GM12878 (cell line): Measurements from ENCODE around the gene EPM2AIP1. TPM values are rescaled to one million over a fixed set of nuclear protein-coding genes. Genes with fewer than 3 reads are reported as not detected.

Source experiments
- BMI1 ChIP-seq: fragments of 450-650 bp; IDR thresholded peaks from 2 replicates; pipeline ENCODE4 v1.6.1; 2016; ENCODE audit warnings: mild to moderate bottlenecking, moderate library complexity, borderline replicate concordance
- CBFB ChIP-seq: IDR thresholded peaks from 2 replicates; pipeline ENCODE4 v1.6.1; 2016; ENCODE audit warnings: antibody characterized with exemption, low read depth
- CEBPB ChIP-seq, 2 experiments: fragments of 150-350 bp in 1 of 2; IDR thresholded peaks; 2 replicates each; pipeline ENCODE4 v1.6.1; 2012 to 2014; ENCODE audit warnings: low read depth in 2 of 2, low read length in 2 of 2, borderline replicate concordance in 1 of 2, inconsistent platforms in 1 of 2
- GABPA ChIP-seq: IDR thresholded peaks from 2 replicates; pipeline ENCODE4 v1.6.1; 2014; ENCODE audit warnings: antibody characterized with exemption, low read depth, mild to moderate bottlenecking, inconsistent platforms
- HDAC6 ChIP-seq: fragments of 200-600 bp; sonication (generic); IDR thresholded peaks from one replicate; pipeline ENCODE4 v1.8.0; 2017; ENCODE audit warnings: antibody characterized with exemption; ENCODE audit not compliant: unreplicated experiment
- MTA3 ChIP-seq: IDR thresholded peaks from 2 replicates; pipeline ENCODE4 v1.6.1; 2012; ENCODE audit warnings: low read length, inconsistent platforms, borderline replicate concordance
- MYB ChIP-seq: fragments of 150-350 bp; IDR thresholded peaks from 2 replicates; pipeline ENCODE4 v1.6.1; 2014; ENCODE audit warnings: mild to moderate bottlenecking, low read depth, low read length, borderline replicate concordance
- NR2C1 ChIP-seq: fragments of 450-650 bp; IDR thresholded peaks from 2 replicates; pipeline ENCODE4 v1.6.1; 2017; ENCODE audit warnings: antibody characterized with exemption, mild to moderate bottlenecking, moderate library complexity
- SIN3A ChIP-seq: IDR thresholded peaks from 2 replicates; pipeline ENCODE4 v1.6.1; 2012; ENCODE audit warnings: low read depth, low read length, improper control_type of control experiment
- SP1 ChIP-seq: IDR thresholded peaks from one replicate; pipeline ENCODE4 v1.6.1; 2011; ENCODE audit warnings: low read depth, low read length
- SRF ChIP-seq, 2 experiments: IDR thresholded peaks; 2 replicates each; pipeline ENCODE4 v1.6.1; 2011; ENCODE audit warnings: low read depth in 2 of 2, low read length in 2 of 2, mild to moderate bottlenecking in 1 of 2, moderate library complexity in 1 of 2
- STAT3 ChIP-seq: IDR thresholded peaks from 2 replicates; pipeline ENCODE4 v1.6.1; 2011; ENCODE audit warnings: low read depth, low read length, improper control_type of control experiment
- TAF1 ChIP-seq: IDR thresholded peaks from 2 replicates; pipeline ENCODE4 v1.6.1; 2011; ENCODE audit warnings: mild to moderate bottlenecking, low read depth, low read length, borderline replicate concordance
- ZNF274 ChIP-seq: IDR thresholded peaks from one replicate; pipeline ENCODE4 v1.8.0; 2011; ENCODE audit not compliant: insufficient read length, insufficient read depth
- polyA plus RNA-seq, 11 experiments: library from polyadenylated mRNA; depleted of rRNA in 4 of 11; unstranded in 6 of 11; stranded (reverse) in 5 of 11; fragments of >200 nt; fragmentation: Nextera tagmentation in 4 of 11; fragmentation: Illumina TruSeq in 1 of 11; extraction: Ambion mirVana in 4 of 11; extraction: Trizol in 1 of 11; gene quantifications; 1 replicate in 1 of 11; 2 replicates in 10 of 11; pipeline versions ENCODE4 v1.2.1 to v1.2.3, GENCODE V29; 2011 to 2016; ENCODE audit warnings: inconsistent platforms in 2 of 11, missing spikeins in 2 of 11, low read depth in 1 of 11
- total RNA-seq, 4 experiments: library from RNA; depleted of rRNA in 3 of 4; stranded (reverse); fragments of >200 nt in 3 of 4; fragmentation: Illumina TruSeq in 1 of 4; extraction: Trizol in 1 of 4; gene quantifications; 2 replicates each; pipeline versions ENCODE4 v1.2.1 to v1.2.3, GENCODE V29; 2013 to 2021
- TF ChIP-seq, protein P1 (sequence below): fragments of 450-650 bp; IDR thresholded peaks from 2 replicates; pipeline ENCODE4 v1.6.1; 2017; ENCODE audit warnings: mild to moderate bottlenecking, moderate library complexity
- TF ChIP-seq, protein P2 (sequence below): fragments of 450-650 bp; IDR thresholded peaks from 2 replicates; pipeline ENCODE4 v1.6.1; 2016; ENCODE audit warnings: mild to moderate bottlenecking
- TF ChIP-seq, protein P3 (sequence below): fragments of 450-650 bp; formaldehyde crosslinking; IDR thresholded peaks from 2 replicates; pipeline ENCODE4 v1.4.0; 2022; ENCODE audit warnings: mild to moderate bottlenecking, moderate library complexity
- TF ChIP-seq, protein P4 (sequence below): fragments of 450-650 bp; IDR thresholded peaks from 2 replicates; pipeline ENCODE4 v1.6.1; 2017; ENCODE audit warnings: borderline replicate concordance
- TF ChIP-seq, protein P5 (sequence below): fragments of 450-650 bp; IDR thresholded peaks from 2 replicates; pipeline ENCODE4 v1.6.1; 2017; ENCODE audit warnings: mild to moderate bottlenecking, low read depth, inconsistent platforms; ENCODE audit not compliant: poor library complexity, severe bottlenecking

EPM2AIP1 gene
- total and polyA plus RNA-seq, 10 of the 15 experiments (the other 5 are each of a cell fraction or from before 2014, with no cell fraction given): 5.5 to 31.9 (median 21.8) TPM

DNA sequence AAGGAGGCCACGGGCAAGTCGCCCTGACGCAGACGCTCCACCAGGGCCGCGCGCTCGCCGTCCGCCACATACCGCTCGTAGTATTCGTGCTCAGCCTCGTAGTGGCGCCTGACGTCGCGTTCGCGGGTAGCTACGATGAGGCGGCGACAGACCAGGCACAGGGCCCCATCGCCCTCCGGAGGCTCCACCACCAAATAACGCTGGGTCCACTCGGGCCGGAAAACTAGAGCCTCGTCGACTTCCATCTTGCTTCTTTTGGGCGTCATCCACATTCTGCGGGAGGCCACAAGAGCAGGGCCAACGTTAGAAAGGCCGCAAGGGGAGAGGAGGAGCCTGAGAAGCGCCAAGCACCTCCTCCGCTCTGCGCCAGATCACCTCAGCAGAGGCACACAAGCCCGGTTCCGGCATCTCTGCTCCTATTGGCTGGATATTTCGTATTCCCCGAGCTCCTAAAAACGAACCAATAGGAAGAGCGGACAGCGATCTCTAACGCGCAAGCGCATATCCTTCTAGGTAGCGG is at the start of gene EPM2AIP1 (continued):
- TF ChIP-seq, protein P1, sequence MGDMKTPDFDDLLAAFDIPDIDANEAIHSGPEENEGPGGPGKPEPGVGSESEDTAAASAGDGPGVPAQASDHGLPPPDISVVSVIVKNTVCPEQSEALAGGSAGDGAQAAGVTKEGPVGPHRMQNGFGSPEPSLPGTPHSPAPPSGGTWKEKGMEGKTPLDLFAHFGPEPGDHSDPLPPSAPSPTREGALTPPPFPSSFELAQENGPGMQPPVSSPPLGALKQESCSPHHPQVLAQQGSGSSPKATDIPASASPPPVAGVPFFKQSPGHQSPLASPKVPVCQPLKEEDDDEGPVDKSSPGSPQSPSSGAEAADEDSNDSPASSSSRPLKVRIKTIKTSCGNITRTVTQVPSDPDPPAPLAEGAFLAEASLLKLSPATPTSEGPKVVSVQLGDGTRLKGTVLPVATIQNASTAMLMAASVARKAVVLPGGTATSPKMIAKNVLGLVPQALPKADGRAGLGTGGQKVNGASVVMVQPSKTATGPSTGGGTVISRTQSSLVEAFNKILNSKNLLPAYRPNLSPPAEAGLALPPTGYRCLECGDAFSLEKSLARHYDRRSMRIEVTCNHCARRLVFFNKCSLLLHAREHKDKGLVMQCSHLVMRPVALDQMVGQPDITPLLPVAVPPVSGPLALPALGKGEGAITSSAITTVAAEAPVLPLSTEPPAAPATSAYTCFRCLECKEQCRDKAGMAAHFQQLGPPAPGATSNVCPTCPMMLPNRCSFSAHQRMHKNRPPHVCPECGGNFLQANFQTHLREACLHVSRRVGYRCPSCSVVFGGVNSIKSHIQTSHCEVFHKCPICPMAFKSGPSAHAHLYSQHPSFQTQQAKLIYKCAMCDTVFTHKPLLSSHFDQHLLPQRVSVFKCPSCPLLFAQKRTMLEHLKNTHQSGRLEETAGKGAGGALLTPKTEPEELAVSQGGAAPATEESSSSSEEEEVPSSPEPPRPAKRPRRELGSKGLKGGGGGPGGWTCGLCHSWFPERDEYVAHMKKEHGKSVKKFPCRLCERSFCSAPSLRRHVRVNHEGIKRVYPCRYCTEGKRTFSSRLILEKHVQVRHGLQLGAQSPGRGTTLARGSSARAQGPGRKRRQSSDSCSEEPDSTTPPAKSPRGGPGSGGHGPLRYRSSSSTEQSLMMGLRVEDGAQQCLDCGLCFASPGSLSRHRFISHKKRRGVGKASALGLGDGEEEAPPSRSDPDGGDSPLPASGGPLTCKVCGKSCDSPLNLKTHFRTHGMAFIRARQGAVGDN: peak; percentile 89
- TF ChIP-seq, protein P2, sequence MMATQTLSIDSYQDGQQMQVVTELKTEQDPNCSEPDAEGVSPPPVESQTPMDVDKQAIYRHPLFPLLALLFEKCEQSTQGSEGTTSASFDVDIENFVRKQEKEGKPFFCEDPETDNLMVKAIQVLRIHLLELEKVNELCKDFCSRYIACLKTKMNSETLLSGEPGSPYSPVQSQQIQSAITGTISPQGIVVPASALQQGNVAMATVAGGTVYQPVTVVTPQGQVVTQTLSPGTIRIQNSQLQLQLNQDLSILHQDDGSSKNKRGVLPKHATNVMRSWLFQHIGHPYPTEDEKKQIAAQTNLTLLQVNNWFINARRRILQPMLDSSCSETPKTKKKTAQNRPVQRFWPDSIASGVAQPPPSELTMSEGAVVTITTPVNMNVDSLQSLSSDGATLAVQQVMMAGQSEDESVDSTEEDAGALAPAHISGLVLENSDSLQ: no peak
- TF ChIP-seq HDAC6 (no peak), CEBPB (IDR thresholded peaks at IDR 0.05; ENCODE audit: borderline replicate concordance in 1 of 2, low read depth in 2 of 2, low read length in 2 of 2) (no peak), GABPA (no peak), SIN3A (no peak), SP1 (no peak), SRF (IDR thresholded peaks at IDR 0.05; ENCODE audit: low read depth in 2 of 2, low read length in 2 of 2) (no peak), ZNF274 (no peak), MTA3 (no peak), CBFB (peak; percentile 66), NR2C1 (no peak), TAF1 (peak; percentile 86; the same call in 1 of the 2 replicates), BMI1 (no peak), MYB (peak; percentile 21; the same call in 1 of the 2 replicates), STAT3 (no peak)
- TF ChIP-seq, protein P3, sequence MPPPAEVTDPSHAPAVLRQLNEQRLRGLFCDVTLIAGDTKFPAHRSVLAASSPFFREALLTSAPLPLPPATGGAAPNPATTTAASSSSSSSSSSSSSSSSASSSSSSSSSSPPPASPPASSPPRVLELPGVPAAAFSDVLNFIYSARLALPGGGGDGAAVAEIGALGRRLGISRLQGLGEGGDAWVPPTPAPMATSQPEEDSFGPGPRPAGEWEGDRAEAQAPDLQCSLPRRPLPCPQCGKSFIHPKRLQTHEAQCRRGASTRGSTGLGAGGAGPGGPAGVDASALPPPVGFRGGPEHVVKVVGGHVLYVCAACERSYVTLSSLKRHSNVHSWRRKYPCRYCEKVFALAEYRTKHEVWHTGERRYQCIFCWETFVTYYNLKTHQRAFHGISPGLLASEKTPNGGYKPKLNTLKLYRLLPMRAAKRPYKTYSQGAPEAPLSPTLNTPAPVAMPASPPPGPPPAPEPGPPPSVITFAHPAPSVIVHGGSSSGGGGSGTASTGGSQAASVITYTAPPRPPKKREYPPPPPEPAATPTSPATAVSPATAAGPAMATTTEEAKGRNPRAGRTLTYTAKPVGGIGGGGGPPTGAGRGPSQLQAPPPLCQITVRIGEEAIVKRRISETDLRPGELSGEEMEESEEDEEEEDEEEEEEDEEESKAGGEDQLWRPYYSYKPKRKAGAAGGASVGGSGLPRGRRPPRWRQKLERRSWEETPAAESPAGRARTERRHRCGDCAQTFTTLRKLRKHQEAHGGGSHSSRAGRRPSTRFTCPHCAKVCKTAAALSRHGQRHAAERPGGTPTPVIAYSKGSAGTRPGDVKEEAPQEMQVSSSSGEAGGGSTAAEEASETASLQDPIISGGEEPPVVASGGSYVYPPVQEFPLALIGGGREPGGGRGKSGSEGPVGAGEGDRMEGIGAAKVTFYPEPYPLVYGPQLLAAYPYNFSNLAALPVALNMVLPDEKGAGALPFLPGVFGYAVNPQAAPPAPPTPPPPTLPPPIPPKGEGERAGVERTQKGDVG (CRISPR knock-in tag): no peak
- TF ChIP-seq, protein P4, sequence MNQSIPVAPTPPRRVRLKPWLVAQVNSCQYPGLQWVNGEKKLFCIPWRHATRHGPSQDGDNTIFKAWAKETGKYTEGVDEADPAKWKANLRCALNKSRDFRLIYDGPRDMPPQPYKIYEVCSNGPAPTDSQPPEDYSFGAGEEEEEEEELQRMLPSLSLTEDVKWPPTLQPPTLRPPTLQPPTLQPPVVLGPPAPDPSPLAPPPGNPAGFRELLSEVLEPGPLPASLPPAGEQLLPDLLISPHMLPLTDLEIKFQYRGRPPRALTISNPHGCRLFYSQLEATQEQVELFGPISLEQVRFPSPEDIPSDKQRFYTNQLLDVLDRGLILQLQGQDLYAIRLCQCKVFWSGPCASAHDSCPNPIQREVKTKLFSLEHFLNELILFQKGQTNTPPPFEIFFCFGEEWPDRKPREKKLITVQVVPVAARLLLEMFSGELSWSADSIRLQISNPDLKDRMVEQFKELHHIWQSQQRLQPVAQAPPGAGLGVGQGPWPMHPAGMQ: no peak
- TF ChIP-seq, protein P5, sequence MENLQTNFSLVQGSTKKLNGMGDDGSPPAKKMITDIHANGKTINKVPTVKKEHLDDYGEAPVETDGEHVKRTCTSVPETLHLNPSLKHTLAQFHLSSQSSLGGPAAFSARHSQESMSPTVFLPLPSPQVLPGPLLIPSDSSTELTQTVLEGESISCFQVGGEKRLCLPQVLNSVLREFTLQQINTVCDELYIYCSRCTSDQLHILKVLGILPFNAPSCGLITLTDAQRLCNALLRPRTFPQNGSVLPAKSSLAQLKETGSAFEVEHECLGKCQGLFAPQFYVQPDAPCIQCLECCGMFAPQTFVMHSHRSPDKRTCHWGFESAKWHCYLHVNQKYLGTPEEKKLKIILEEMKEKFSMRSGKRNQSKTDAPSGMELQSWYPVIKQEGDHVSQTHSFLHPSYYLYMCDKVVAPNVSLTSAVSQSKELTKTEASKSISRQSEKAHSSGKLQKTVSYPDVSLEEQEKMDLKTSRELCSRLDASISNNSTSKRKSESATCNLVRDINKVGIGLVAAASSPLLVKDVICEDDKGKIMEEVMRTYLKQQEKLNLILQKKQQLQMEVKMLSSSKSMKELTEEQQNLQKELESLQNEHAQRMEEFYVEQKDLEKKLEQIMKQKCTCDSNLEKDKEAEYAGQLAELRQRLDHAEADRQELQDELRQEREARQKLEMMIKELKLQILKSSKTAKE: no peak
